H1 (cell line): ENCODE data around the gene HAO2.

Experiments
- EZH2 ChIP-seq: fragments of 200-600 bp; sonication (generic); IDR thresholded peaks from 2 replicates; pipeline ENCODE4 v1.7.1; 2012; ENCODE audit warnings: low read depth, mild to moderate bottlenecking, moderate library complexity, low read length, inconsistent platforms; ENCODE audit not compliant: severe bottlenecking
- GABPA ChIP-seq: IDR thresholded peaks from 2 replicates; pipeline ENCODE4 v1.6.1; 2011; ENCODE audit warnings: mild to moderate bottlenecking, low read length, moderate library complexity, borderline replicate concordance; ENCODE audit not compliant: insufficient read depth
- POLR2A ChIP-seq, 2 experiments: IDR thresholded peaks; 1 replicate in 1 of 2; 2 replicates in 1 of 2; pipeline ENCODE4 v1.6.1; 2011; ENCODE audit warnings: low read depth in 2 of 2, low read length in 2 of 2, mild to moderate bottlenecking in 2 of 2; ENCODE audit errors: control extremely low read depth in 1 of 2
- POLR2AphosphoS5 ChIP-seq: IDR thresholded peaks from 2 replicates; pipeline ENCODE4 v1.6.1; 2011; ENCODE audit warnings: low read depth, low read length

- TF ChIP-seq GABPA (no peak), POLR2A (IDR thresholded peaks at IDR 0.05; ENCODE audit: control extremely low read depth in 1 of 2, low read depth in 2 of 2, low read length in 2 of 2) (no peak), EZH2 (no peak), POLR2AphosphoS5 (no peak)
Measured at GRCh38 chr1:119348941-119349340, 19.6 kb upstream of the HAO2 start.
